ENCODE data around the gene AP2A2. TPM values are rescaled to one million over a fixed set of nuclear protein-coding genes. Genes with fewer than 3 reads are reported as not detected.

The AP2A2 gene
- total RNA-seq, 4 donors from 2014 or later, result 45.4 to 107 (median 76.8) TPM

- TF ChIP-seq POLR2A (IDR thresholded peaks at IDR 0.05), result no peak
- TF ChIP-seq CTCF (IDR thresholded peaks at IDR 0.05), result no peak
- TF ChIP-seq POLR2AphosphoS5 (IDR thresholded peaks at IDR 0.05), result no peak
- no peak for TF ChIP-seq EP300 (IDR thresholded peaks at IDR 0.05)
- Histone ChIP-seq H3K4me3 (no peak overlapping the region), H3K27ac (no peak overlapping the region), H3K27me3 (peaks cover 50% of the 10 kb centered on the region), H3K36me3 (no peaks in the 10 kb centered on the region), H3K4me1 (no peaks in the 10 kb centered on the region), H3K9me3 (no peaks in the 10 kb centered on the region)
- no CpG with 5 or more reads among the region's 8 CpGs for WGBS
- DNase-seq (ENCODE audit: low spot score in 2 of 2), result no peak
Measured at GRCh38 chr11:1041149-1041467, 115.4 kb downstream of the AP2A2 start.

- no CpG with 5 or more reads among the region's 9 CpGs for WGBS
- Histone ChIP-seq H3K4me1 (no peaks in the 10 kb centered on the region), H3K27ac (no peak overlapping the region), H3K9me3 (no peaks in the 10 kb centered on the region), H3K4me3 (no peak overlapping the region), H3K36me3 (no peaks in the 10 kb centered on the region), H3K27me3 (peaks cover 47% of the 10 kb centered on the region)
- TF ChIP-seq EP300 (IDR thresholded peaks at IDR 0.05) (no peak), CTCF (IDR thresholded peaks at IDR 0.05) (no peak)
- DNase-seq (ENCODE audit: low spot score in 2 of 2), result no peak
Measured at GRCh38 chr11:1041471-1041870, 115.8 kb downstream of the AP2A2 start.

GRCh38 chr11:1041936-1042608, 116.4 kb downstream of the AP2A2 start:
- H3K9me3 ChIP-seq, result no peaks in the 10 kb centered on the region
- DNase-seq (ENCODE audit: low spot score in 2 of 2), result peak in 1 of 2 donors; percentile 53
- H3K27ac ChIP-seq, result no peak overlapping the region
- TF ChIP-seq CTCF (IDR thresholded peaks at IDR 0.05), result no peak
- no peak for TF ChIP-seq POLR2A (IDR thresholded peaks at IDR 0.05)
- no peak for TF ChIP-seq POLR2AphosphoS5 (IDR thresholded peaks at IDR 0.05)
- no peak for TF ChIP-seq EP300 (IDR thresholded peaks at IDR 0.05)
- no peaks in the 10 kb centered on the region for H3K36me3 ChIP-seq
- no peak overlapping the region for H3K4me3 ChIP-seq
- peaks cover 41% of the 10 kb centered on the region for H3K27me3 ChIP-seq
- 100% methylated on average over 1 of the region's 18 CpGs for WGBS
- H3K4me1 ChIP-seq, result no peaks in the 10 kb centered on the region

- Histone ChIP-seq H3K27ac (no peak overlapping the region), H3K27me3 (peaks cover 38% of the 10 kb centered on the region), H3K9me3 (no peaks in the 10 kb centered on the region), H3K36me3 (no peaks in the 10 kb centered on the region), H3K4me3 (no peak overlapping the region), H3K4me1 (no peaks in the 10 kb centered on the region)
- TF ChIP-seq POLR2AphosphoS5 (IDR thresholded peaks at IDR 0.05) (no peak), POLR2A (IDR thresholded peaks at IDR 0.05) (no peak), CTCF (IDR thresholded peaks at IDR 0.05) (no peak), EP300 (IDR thresholded peaks at IDR 0.05) (no peak)
- 90% methylated on average over 15 of the region's 26 CpGs for WGBS
- DNase-seq (ENCODE audit: low spot score in 2 of 2), result peak in 1 of 2 donors; percentile 50
Measured at GRCh38 chr11:1042626-1043562, 117.2 kb downstream of the AP2A2 start.

GRCh38 chr11:1043563-1044096, 118.0 kb downstream of the AP2A2 start:
- 67% methylated on average over 13 of the region's 20 CpGs for WGBS
- peaks cover 39% of the 10 kb centered on the region for H3K27me3 ChIP-seq
- H3K9me3 ChIP-seq, result no peaks in the 10 kb centered on the region
- H3K36me3 ChIP-seq, result no peaks in the 10 kb centered on the region
- no peaks in the 10 kb centered on the region for H3K4me1 ChIP-seq
- H3K27ac ChIP-seq, result no peak overlapping the region
- no peak overlapping the region for H3K4me3 ChIP-seq
- no peak for DNase-seq (ENCODE audit: low spot score in 2 of 2)
- TF ChIP-seq POLR2A (IDR thresholded peaks at IDR 0.05), result no peak
